IPS DF 4.7 (cell line): Measurements from ENCODE around the gene VGLL4.
"Not testable (repeated sequence)": the region's sequence is repeated elsewhere in the genome, so short reads cannot be mapped to it uniquely, and the experiment has no call there.

ENCODE experiments used
- DNase-seq: peaks from one replicate; pipeline ENCODE4 v3.0.0-alpha.2; 2013; ENCODE audit warnings: low spot score; ENCODE audit errors: extremely low read depth

The VGLL4 gene

DNA sequence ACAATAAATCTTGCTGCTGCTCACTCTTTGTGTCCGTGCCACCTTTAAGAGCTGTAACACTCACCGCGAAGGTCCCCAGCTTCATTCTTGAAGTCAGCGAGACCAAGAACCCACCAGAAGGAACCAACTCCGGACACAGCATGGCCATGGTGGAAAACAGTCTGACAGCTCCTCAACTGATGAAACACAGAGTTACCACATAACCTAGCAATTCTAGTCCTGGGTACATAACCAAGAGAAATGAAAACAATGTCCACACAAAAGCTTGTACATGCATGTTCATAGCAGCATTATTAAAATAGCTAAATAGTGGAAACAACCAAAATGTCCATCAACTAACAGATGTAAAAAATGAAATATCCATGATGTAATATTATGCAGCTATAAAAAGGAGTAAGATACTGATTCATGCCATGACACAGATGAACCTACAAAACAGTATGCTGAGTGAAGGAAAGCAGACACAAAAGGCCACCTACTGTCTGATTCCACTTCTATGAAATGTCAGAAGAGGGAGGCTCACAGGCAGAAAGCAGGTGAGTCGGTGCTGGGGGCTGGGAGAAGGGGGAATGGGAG lies 36.8 kb downstream of the VGLL4 start:
- no peak for DNase-seq

GRCh38 chr3:11606090-11606784 lies 37.5 kb downstream of the VGLL4 start:
- no peak for DNase-seq

GRCh38 chr3:11605398-11605797 lies 38.3 kb downstream of the VGLL4 start:
- DNase-seq: no peak

- DNase-seq: no peak
Measured at GRCh38 chr3:11604139-11604892, 39.4 kb downstream of the VGLL4 start.

- DNase-seq: no peak
Measured at GRCh38 chr3:11603628-11604027, 40.1 kb downstream of the VGLL4 start.

GRCh38 chr3:11602886-11603527 lies 40.7 kb downstream of the VGLL4 start:
- DNase-seq: no peak

GRCh38 chr3:11602239-11602840 lies 41.4 kb downstream of the VGLL4 start:
- no peak for DNase-seq

DNA sequence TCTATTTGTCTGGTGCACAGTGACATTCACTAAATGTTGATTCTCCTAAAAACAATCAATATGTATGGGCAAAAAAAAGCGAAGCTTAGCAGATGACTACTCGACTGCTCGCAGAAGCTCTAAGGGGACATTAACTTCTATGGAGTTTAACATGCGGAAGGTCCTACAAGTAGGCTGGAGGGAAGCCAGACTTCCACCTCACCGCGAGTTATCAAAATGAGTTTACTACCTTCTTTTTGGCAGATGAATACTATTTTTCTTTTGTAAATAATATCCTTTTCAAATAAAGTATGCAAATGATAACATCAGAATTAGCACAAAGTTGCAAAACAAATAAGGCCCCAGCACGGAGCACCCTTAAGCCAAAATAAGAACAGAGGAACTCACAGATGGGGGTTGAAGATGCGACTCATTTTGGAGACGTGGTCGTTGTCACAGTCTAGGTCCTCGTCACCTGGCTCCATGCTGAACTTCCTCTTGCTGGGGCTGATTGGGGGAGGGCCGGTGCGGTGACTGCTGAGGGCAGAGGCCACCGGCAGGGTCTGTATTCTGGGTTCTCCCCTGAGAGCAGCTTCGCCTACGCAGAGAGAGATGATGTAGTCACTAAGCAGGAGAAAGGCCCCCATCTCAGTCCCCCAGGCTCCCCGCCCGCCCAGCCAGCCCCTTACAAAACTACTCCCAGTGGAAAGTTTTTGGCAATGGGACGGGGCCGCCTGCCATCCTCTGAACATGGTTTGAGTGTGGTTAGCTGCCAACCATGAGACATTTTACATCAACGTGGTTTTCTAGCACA lies 42.1 kb downstream of the VGLL4 start:
- DNase-seq: no peak

DNA sequence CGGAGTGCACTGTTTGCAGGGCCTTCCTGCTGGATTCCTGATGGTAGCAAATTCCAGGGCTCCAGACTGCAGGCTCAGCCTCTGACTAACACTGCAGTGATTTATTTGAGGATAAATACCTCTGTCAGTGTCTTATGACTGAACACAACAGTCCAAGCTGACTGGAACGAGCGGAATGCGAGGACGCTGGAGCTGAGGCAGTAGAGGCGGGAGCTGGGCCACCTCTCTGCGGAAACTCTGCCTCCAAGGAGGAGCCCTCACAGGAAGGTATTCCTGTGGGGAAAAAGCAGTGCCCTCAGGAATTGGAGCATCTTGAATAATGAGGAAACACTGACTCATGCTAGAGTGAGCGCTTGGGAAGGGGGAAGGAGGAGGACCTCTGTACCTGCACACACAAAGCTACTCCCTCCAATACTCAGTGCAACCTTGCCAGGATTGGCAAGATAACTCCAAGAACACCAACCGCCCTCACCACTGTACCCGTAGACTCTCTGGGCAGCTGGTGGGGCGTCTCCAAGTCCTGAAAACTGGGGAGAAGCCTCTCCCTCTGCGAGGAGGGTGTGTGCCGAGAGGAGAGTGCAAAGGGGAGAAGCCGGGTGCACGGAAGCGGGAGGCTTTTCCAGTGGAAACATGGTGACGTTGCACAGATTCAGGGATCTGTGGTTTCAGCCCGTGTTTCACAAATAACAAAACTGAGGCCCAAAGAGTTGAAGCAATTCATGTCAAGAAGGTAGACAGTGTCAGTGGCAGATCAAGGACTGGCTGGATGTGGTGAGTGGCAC lies 43.0 kb downstream of the VGLL4 start:
- DNase-seq: peak; percentile 76

DNA sequence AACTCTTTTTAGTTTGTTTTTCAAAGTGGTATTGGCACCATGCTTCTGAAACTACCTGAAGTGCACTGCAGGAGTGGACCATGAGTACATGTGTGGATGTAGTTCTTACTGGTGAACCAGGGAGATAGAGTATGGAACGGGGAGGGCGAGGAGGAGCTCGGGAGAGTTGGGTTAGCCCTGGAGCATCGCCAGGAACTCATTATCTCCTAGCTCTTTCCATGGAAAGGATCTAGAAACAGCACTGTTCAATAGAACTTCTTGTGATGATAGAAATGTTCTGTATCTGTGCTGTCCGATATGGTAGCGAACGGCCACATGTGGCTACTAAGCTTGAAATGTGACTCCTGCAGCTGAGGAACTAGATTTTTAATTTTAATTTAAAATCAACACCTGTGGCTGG lies 47.3 kb downstream of the VGLL4 start:
- DNase-seq: no peak

- not testable (repeated sequence) for DNase-seq
Measured at GRCh38 chr3:11595024-11595423, 48.7 kb downstream of the VGLL4 start.

DNA sequence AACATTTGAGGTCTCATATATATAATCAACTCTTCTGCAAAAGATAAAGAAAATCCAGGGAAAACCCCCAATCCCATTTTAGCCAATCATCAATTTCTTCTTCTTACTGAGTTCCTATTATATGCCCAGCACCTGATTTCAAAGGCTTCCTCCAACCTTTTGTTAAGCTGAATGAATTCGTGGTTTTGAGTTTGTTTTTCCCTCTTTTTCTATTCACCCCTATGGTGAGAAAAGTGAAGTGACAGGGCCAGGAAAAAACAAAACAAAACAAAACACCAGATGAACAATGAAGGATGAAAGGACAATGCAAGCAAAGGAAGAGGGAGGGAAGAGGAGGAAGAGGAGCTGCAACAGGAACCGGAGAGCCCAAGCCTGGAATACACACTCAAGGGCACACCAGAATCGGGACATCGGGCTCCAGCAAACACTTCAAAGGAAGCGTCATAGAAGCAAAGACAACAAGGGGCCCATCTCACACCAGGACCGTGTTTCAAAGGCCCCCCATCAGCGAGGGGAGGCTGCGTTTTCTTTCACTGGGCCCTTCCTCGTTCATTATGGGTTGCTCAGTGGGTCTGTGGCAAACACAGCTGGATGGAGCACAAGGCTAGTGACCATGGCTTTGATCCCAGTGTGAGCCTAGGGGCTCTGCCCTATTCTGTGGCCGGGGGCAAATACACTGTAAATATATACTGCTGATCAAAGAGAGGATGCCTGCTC lies 50.2 kb downstream of the VGLL4 start:
- no peak for DNase-seq

- no peak for DNase-seq
Measured at GRCh38 chr3:11592445-11593298, 51.0 kb downstream of the VGLL4 start.

- no peak for DNase-seq
Measured at GRCh38 chr3:11591391-11592282, 52.1 kb downstream of the VGLL4 start.

DNA sequence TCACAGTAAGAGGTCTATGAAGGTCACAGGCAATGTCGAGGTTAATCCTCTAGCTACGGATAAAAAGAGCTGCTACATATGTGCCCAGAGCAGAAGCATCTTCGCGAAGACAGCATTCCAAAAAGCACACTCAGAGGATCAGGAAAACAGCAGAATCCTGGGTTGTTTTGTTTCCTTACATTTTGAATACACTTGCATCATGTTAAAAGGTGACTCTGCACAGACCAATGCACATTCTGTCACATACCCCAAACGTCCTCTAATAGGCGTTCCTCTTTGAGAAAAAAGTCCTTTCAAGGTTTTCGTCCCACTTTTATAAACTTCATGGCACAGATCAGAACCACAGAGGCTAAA lies 52.7 kb downstream of the VGLL4 start:
- DNase-seq: no peak

DNA sequence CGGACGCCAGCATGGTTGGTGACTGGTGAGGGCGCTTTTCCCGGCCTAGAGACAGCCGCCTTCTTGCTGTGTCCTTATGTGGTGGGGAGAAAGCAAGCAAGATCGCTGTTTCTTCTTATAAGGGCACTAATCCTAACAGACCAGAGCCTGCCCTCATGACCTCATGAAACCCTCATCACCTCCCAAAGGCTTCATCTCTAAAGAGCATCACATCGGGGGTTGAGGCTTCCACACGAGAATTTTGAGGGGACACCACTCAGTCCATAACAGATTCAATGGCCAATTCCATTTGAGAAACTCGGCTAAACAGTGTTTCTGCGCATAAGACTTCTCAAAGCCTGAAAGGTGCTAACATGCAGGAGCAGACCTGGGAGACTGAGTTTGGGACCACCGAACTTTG lies 54.0 kb downstream of the VGLL4 start:
- no peak for DNase-seq

DNA sequence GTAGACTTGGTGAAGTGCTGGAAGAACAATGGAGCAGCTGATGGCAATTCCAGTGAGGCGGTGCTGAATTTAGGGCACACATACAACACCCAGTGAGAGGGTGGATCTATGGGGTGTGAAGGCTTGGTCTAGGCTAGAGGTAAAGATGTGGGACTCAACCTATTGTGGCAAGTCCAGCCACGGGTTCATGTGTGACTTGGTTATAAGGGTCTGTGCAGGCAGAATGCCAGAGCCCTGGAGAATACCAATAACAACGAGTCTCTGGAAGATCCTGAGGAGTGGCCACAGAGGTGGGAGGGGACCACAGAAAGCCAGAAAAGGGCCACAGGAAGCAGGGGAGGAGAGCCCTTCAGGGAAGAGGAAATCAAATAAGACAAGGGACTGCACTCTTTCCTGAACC lies 55.0 kb downstream of the VGLL4 start:
- DNase-seq: no peak

- no peak for DNase-seq
Measured at GRCh38 chr3:11588338-11588737, 55.4 kb downstream of the VGLL4 start.
